ENCODE data around the gene KDM2A. TPM values are rescaled to one million over a fixed set of nuclear protein-coding genes. Genes with fewer than 3 reads are reported as not detected.
A peak's percentile ranks its signal among the peaks of the same experiment; 100 is the strongest.

Gene KDM2A
- total and polyA plus RNA-seq, 2 of the 13 experiments (the other 11 are each of a cell fraction or from before 2014, with no cell fraction given) = 31.3 to 31.4 TPM

- TF ChIP-seq GMEB1 (CRISPR knock-in tag; IDR thresholded peaks at IDR 0.05; ENCODE audit: borderline replicate concordance) = peak; percentile 69
- TF ChIP-seq PHF8 (CRISPR knock-in tag; IDR thresholded peaks at IDR 0.05) = peak; percentile 87
- peak; percentile 71 for TF ChIP-seq HNRNPK (IDR thresholded peaks at IDR 0.05; ENCODE audit: low read depth, low read length, poor library complexity, severe bottlenecking)
- no peak for TF ChIP-seq ZBTB1 (CRISPR knock-in tag; IDR thresholded peaks at IDR 0.05; ENCODE audit: borderline replicate concordance)
- peak; percentile 14; the same call in 1 of the 2 replicates for TF ChIP-seq ZNF616 (CRISPR knock-in tag; IDR thresholded peaks at IDR 0.05; ENCODE audit: low read depth)
- TF ChIP-seq PBX3 (CRISPR knock-in tag; IDR thresholded peaks at IDR 0.05; ENCODE audit: borderline replicate concordance) = no peak
- peak; percentile 48 for TF ChIP-seq AGO2 (optimal IDR thresholded peaks at IDR 0.05; ENCODE audit: low read depth, low read length)
- no peak for TF ChIP-seq MNT (IDR thresholded peaks at IDR 0.05)
- TF ChIP-seq MAX (IDR thresholded peaks at IDR 0.05) = 0 out of 2 replicates have a peak, but pooled peaks have one; percentile 8
- TF ChIP-seq ZNF225 (CRISPR knock-in tag; IDR thresholded peaks at IDR 0.05) = peak; percentile 74; the same call in 1 of the 2 replicates
- TF ChIP-seq ARID5B (CRISPR knock-in tag; IDR thresholded peaks at IDR 0.05) = no peak
- 0 out of 2 replicates have a peak, but pooled peaks have one; percentile 41 for TF ChIP-seq SRY (CRISPR knock-in tag; IDR thresholded peaks at IDR 0.05)
- no peak for TF ChIP-seq SOX13 (IDR thresholded peaks at IDR 0.05)
- TF ChIP-seq SOX13 (CRISPR knock-in tag; conservative IDR thresholded peaks at IDR 0.05 in 1 of 2, IDR thresholded peaks at IDR 0.05 in 1 of 2) = no peak
- peak; percentile 93 for TF ChIP-seq ZBTB14 (CRISPR knock-in tag; IDR thresholded peaks at IDR 0.05)
- peak; percentile 36 for TF ChIP-seq SRSF1 (optimal IDR thresholded peaks at IDR 0.05; ENCODE audit: low read depth, low read length)
Observed at GRCh38 chr11:67118801-67119584, at the start of gene KDM2A (continued).
